ENCODE data around the gene PCLO. TPM values are rescaled to one million over a fixed set of nuclear protein-coding genes. Genes with fewer than 3 reads are reported as not detected.

PCLO gene
- total and polyA plus RNA-seq, 4 donors: 0.04 to 1.1 (median 0.48) TPM

GRCh38 chr7:83149466-83149865 lies 13.2 kb downstream of the PCLO start:
- 49% methylated on average over 1 of the region's 1 CpG for WGBS
- DNase-seq (ENCODE audit: low spot score): no peak
- H3K9ac ChIP-seq (ENCODE audit: low read depth in 1 of 2, low read length in 2 of 2): no peak overlapping the region

More at GRCh38 chr7:83149466-83149865, 13.2 kb downstream of the PCLO start:
- no peaks in the 10 kb centered on the region for H3K36me3 ChIP-seq (ENCODE audit: control insufficient read depth in 4 of 4, insufficient read depth in 3 of 4, low read depth in 1 of 4, low read length in 3 of 4)
- no peaks in the 10 kb centered on the region for H3K4me1 ChIP-seq (ENCODE audit: control insufficient read depth in 4 of 4, insufficient read depth in 4 of 4, low read length in 3 of 4)
- no peaks in the 10 kb centered on the region for H3K9me3 ChIP-seq (ENCODE audit: control insufficient read depth in 4 of 4, low read length in 3 of 4)
- H3K27me3 ChIP-seq (ENCODE audit: control insufficient read depth in 4 of 4, insufficient read depth in 4 of 4, low read length in 3 of 4): no peaks in the 10 kb centered on the region
- H3K4me3 ChIP-seq (ENCODE audit: low read depth in 1 of 3, low read length in 3 of 3): no peak overlapping the region
- H3K27ac ChIP-seq (ENCODE audit: low read depth in 1 of 2, low read length in 2 of 2): no peak overlapping the region
- TF ChIP-seq RXRA (IDR thresholded peaks at IDR 0.05) (no peak), MAX (IDR thresholded peaks at IDR 0.05) (no peak), FOXA2 (IDR thresholded peaks at IDR 0.05) (no peak), ZBTB33 (IDR thresholded peaks at IDR 0.05) (no peak), SP1 (IDR thresholded peaks at IDR 0.05) (no peak), GABPA (IDR thresholded peaks at IDR 0.05 in 1 of 2, conservative IDR thresholded peaks at IDR 0.05 in 1 of 2) (no peak), REST (IDR thresholded peaks at IDR 0.05) (no peak), CTCF (IDR thresholded peaks at IDR 0.05; ENCODE audit: low read depth, low read length, missing input control) (no peak), EGR1 (IDR thresholded peaks at IDR 0.05; ENCODE audit: low read depth in 2 of 2) (no peak), HNF4A (conservative IDR thresholded peaks at IDR 0.05) (no peak), YY1 (IDR thresholded peaks at IDR 0.05) (no peak), HNF4G (IDR thresholded peaks at IDR 0.05) (no peak), JUND (IDR thresholded peaks at IDR 0.05) (no peak), ATF3 (IDR thresholded peaks at IDR 0.05) (no peak), FOXA1 (IDR thresholded peaks at IDR 0.05) (no peak), RAD21 (IDR thresholded peaks at IDR 0.05) (no peak), TAF1 (conservative IDR thresholded peaks at IDR 0.05) (no peak), NR2F2 (IDR thresholded peaks at IDR 0.05) (no peak)

Data from liver (tissue), 9 donors.